ENCODE results near the gene RIMBP2.

The RIMBP2 gene

GRCh38 chr12:130664252-130664651, 51.8 kb downstream of the RIMBP2 start:
- no peaks in the 10 kb centered on the region for H3K9me3 ChIP-seq (ENCODE audit: insufficient read depth, low read length)
- H3K36me3 ChIP-seq (replicated peaks; ENCODE audit: low read depth, low read length) = no peaks in the 10 kb centered on the region
- H3K9ac ChIP-seq (ENCODE audit: low read length) = no peak overlapping the region
- H3K4me2 ChIP-seq (ENCODE audit: low read length) = no peak overlapping the region
- no peaks in the 10 kb centered on the region for H3K79me2 ChIP-seq (ENCODE audit: low read length)
- no peaks in the 10 kb centered on the region for H3K4me1 ChIP-seq (ENCODE audit: low read length)
- TF ChIP-seq EZH2phosphoT487 (IDR thresholded peaks at IDR 0.05; ENCODE audit: low read depth) (no peak), CTCF (IDR thresholded peaks at IDR 0.05; ENCODE audit: low read depth, low read length) (no peak)
- no peak overlapping the region for H3K27ac ChIP-seq (ENCODE audit: low read length)
- H2AFZ ChIP-seq (ENCODE audit: low read depth, low read length) = no peak overlapping the region
- no peaks in the 10 kb centered on the region for H3K27me3 ChIP-seq (ENCODE audit: low read depth, low read length)
- no peaks in the 10 kb centered on the region for H4K20me1 ChIP-seq (ENCODE audit: insufficient read depth, low read length)
- H3K4me3 ChIP-seq (ENCODE audit: low read length) = no peak overlapping the region

GRCh38 chr12:130663514-130663913, 52.6 kb downstream of the RIMBP2 start:
- H3K4me2 ChIP-seq (ENCODE audit: low read length) = no peak overlapping the region
- TF ChIP-seq CTCF (IDR thresholded peaks at IDR 0.05; ENCODE audit: low read depth, low read length) (no peak), EZH2phosphoT487 (IDR thresholded peaks at IDR 0.05; ENCODE audit: low read depth) (no peak)
- no peaks in the 10 kb centered on the region for H4K20me1 ChIP-seq (ENCODE audit: insufficient read depth, low read length)
- H3K27me3 ChIP-seq (ENCODE audit: low read depth, low read length) = no peaks in the 10 kb centered on the region
- no peak overlapping the region for H3K9ac ChIP-seq (ENCODE audit: low read length)
- no peak overlapping the region for H2AFZ ChIP-seq (ENCODE audit: low read depth, low read length)
- H3K4me1 ChIP-seq (ENCODE audit: low read length) = no peaks in the 10 kb centered on the region
- no peaks in the 10 kb centered on the region for H3K9me3 ChIP-seq (ENCODE audit: insufficient read depth, low read length)
- H3K36me3 ChIP-seq (replicated peaks; ENCODE audit: low read depth, low read length) = no peaks in the 10 kb centered on the region
- H3K27ac ChIP-seq (ENCODE audit: low read length) = no peak overlapping the region
- no peak overlapping the region for H3K4me3 ChIP-seq (ENCODE audit: low read length)
- H3K79me2 ChIP-seq (ENCODE audit: low read length) = no peaks in the 10 kb centered on the region

GRCh38 chr12:130661486-130662255, 54.4 kb downstream of the RIMBP2 start:
- no peaks in the 10 kb centered on the region for H3K4me1 ChIP-seq (ENCODE audit: low read length)
- H3K27me3 ChIP-seq (ENCODE audit: low read depth, low read length) = no peaks in the 10 kb centered on the region
- no peak overlapping the region for H3K27ac ChIP-seq (ENCODE audit: low read length)
- no peaks in the 10 kb centered on the region for H4K20me1 ChIP-seq (ENCODE audit: insufficient read depth, low read length)
- H3K4me2 ChIP-seq (ENCODE audit: low read length) = no peak overlapping the region
- TF ChIP-seq EZH2phosphoT487 (IDR thresholded peaks at IDR 0.05; ENCODE audit: low read depth) (no peak), CTCF (IDR thresholded peaks at IDR 0.05; ENCODE audit: low read depth, low read length) (no peak)
- no peak overlapping the region for H3K9ac ChIP-seq (ENCODE audit: low read length)
- no peak overlapping the region for H3K4me3 ChIP-seq (ENCODE audit: low read length)
- H3K79me2 ChIP-seq (ENCODE audit: low read length) = no peaks in the 10 kb centered on the region
- no peaks in the 10 kb centered on the region for H3K36me3 ChIP-seq (replicated peaks; ENCODE audit: low read depth, low read length)
- no peak overlapping the region for H2AFZ ChIP-seq (ENCODE audit: low read depth, low read length)
- H3K9me3 ChIP-seq (ENCODE audit: insufficient read depth, low read length) = no peaks in the 10 kb centered on the region

GRCh38 chr12:130661059-130661458, 55.0 kb downstream of the RIMBP2 start:
- H3K27ac ChIP-seq (ENCODE audit: low read length) = no peak overlapping the region
- no peaks in the 10 kb centered on the region for H3K9me3 ChIP-seq (ENCODE audit: insufficient read depth, low read length)
- no peak overlapping the region for H3K9ac ChIP-seq (ENCODE audit: low read length)
- H3K79me2 ChIP-seq (ENCODE audit: low read length) = no peaks in the 10 kb centered on the region
- no peaks in the 10 kb centered on the region for H3K36me3 ChIP-seq (replicated peaks; ENCODE audit: low read depth, low read length)
- TF ChIP-seq CTCF (IDR thresholded peaks at IDR 0.05; ENCODE audit: low read depth, low read length) (no peak), EZH2phosphoT487 (IDR thresholded peaks at IDR 0.05; ENCODE audit: low read depth) (no peak)
- no peak overlapping the region for H2AFZ ChIP-seq (ENCODE audit: low read depth, low read length)
- H4K20me1 ChIP-seq (ENCODE audit: insufficient read depth, low read length) = no peaks in the 10 kb centered on the region
- no peak overlapping the region for H3K4me2 ChIP-seq (ENCODE audit: low read length)
- no peaks in the 10 kb centered on the region for H3K27me3 ChIP-seq (ENCODE audit: low read depth, low read length)
- no peaks in the 10 kb centered on the region for H3K4me1 ChIP-seq (ENCODE audit: low read length)
- H3K4me3 ChIP-seq (ENCODE audit: low read length) = no peak overlapping the region

Measured in OCI-LY3 (cell line).